Measurements from ENCODE around the gene ST6GALNAC2. TPM values are rescaled to one million over a fixed set of nuclear protein-coding genes. Genes with fewer than 3 reads are reported as not detected.
"Not testable (repeated sequence)": the region's sequence is repeated elsewhere in the genome, so short reads cannot be mapped to it uniquely, and the experiment has no call there.

The ST6GALNAC2 gene
- total RNA-seq, 1 donor from 2014 or later = not detected

GRCh38 chr17:76570457-76570856 lies 15.2 kb downstream of the ST6GALNAC2 start:
- no peak for DNase-seq

DNA sequence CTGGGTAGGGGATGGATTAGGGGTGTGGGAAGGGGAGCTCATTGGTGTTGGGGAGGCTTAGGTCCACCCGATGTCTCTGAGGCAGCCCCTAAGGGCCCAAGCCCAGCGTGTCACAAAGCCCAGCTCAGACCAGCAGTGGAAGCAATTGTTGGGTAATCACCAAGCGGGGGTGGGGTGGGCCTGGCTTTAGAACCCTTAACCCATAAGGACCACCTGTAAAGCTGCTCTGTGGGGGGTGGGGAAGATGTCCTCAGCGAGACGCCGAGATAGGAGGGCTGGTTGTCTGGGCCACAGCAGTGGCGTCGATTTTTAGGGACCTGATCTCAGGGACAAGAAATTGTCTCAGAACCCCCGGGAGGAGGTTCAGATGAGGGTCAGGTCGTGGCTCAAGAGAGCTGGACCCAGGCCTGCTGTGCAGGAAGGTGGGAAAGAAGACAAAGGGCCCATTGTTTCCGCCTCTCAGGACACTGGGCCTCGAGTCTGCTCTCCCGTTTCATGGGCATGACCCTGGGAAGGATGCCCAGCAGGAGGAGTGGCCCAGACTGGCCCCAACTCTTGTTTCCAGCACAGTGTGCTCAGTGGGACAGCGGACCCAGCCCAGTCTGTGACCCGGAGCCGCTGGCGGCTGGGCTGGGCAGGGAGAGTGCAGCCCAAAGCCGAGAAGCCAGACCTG lies 15.9 kb downstream of the ST6GALNAC2 start:
- DNase-seq = peak; percentile 45

DNA sequence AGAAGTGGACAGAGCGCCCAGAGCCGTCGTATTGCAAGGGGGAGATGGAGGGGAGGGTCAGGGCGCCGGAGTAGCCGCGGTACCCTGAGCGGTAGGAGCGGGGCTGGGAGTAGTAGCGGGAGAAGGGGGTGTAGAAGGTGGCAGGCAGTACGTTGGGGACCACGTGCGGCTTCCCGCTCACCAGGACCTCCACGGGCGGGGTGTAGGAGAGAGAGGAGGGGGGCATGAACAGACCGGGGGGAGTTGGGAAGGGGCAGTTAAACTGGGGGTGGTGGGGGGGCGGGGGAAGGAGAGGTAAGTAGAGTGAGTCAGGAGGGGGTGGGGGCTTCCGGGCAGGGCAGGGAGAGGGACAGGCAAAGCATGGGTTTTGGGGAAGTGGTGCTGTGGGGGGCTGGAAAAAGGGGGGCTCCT lies 16.8 kb downstream of the ST6GALNAC2 start:
- no peak for DNase-seq

- DNase-seq = no peak
These were observed 17.8 kb downstream of the ST6GALNAC2 start for GRCh38 chr17:76567634-76568432.

GRCh38 chr17:76566988-76567431 lies 18.6 kb downstream of the ST6GALNAC2 start:
- DNase-seq = no peak

- DNase-seq = no peak
These were observed 19.1 kb downstream of the ST6GALNAC2 start for GRCh38 chr17:76566613-76566943.

- DNase-seq = no peak
These were observed 19.7 kb downstream of the ST6GALNAC2 start for GRCh38 chr17:76565728-76566612.

GRCh38 chr17:76564991-76565727 lies 20.5 kb downstream of the ST6GALNAC2 start:
- not testable (repeated sequence) for DNase-seq

DNA sequence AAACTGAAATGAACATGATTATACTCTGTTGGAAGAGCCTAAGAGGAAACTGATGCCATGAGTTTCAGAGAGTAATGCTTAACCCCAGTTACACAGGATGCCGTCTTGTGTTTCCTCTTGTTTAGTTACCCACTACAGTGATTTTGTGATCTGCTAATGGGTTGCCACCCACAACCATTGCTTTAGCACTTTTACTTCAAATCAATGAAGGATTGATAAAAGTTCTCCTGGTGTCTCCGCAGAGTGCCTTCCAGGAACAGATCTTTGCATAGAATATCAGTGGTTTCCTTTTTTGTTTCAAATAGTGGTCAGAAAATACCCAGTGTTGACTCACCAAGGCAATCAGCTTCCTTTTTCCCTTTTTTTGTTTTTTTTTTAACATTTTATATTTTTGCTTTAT lies 22.3 kb downstream of the ST6GALNAC2 start:
- not testable (repeated sequence) for DNase-seq

DNA sequence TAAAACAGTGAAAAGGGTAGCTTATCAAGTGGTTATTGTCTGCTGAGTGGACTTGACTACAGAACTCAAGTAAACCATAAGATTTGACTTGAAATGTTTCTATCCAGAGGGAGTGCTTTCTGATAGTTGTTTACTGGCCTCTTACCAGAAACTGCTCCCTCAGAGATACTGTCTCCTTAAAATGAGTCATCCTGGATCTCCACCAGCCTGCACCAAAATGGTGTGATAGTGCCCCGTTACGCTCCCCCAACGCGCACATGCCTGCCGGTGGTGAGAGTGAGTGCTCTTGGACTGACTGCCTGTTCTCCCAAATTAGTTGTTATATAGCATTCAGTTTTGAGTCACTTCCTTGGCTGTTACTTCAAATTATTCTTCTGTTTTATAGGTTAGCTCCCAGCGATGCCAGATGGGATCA lies 22.9 kb downstream of the ST6GALNAC2 start:
- DNase-seq = peak; percentile 44

- DNase-seq = no peak
These were observed 23.8 kb downstream of the ST6GALNAC2 start for GRCh38 chr17:76561799-76562268.

DNA sequence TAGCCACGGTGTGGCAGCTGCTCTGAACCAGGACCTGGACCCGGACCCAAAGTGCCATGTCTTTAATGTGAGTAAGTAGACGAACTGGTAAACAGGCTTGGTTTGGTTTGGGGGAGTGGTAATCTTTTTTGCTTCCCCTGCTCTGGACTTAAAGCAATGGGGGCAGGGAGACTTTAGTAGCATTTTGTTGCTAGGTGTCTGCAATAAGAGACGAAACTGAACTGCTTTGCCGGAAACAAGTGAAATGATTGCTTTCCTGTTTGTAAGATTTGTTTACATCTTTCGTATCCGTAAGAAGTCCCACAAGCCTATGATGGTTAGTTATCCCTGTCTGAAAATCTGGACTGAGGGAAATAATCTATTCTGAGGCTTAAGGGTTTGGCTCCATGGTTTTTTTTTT lies 24.3 kb downstream of the ST6GALNAC2 start:
- DNase-seq = no peak

- no peak for DNase-seq
These were observed 24.8 kb downstream of the ST6GALNAC2 start for GRCh38 chr17:76560877-76561221.

- DNase-seq = no peak
These were observed 25.4 kb downstream of the ST6GALNAC2 start for GRCh38 chr17:76560036-76560876.

GRCh38 chr17:76559460-76559859 lies 26.2 kb downstream of the ST6GALNAC2 start:
- DNase-seq = not testable (repeated sequence)

GRCh38 chr17:76558198-76559095 lies 27.2 kb downstream of the ST6GALNAC2 start:
- no peak for DNase-seq

- peak; percentile 82 for DNase-seq
These were observed 28.1 kb downstream of the ST6GALNAC2 start for GRCh38 chr17:76557368-76558197.

DNA sequence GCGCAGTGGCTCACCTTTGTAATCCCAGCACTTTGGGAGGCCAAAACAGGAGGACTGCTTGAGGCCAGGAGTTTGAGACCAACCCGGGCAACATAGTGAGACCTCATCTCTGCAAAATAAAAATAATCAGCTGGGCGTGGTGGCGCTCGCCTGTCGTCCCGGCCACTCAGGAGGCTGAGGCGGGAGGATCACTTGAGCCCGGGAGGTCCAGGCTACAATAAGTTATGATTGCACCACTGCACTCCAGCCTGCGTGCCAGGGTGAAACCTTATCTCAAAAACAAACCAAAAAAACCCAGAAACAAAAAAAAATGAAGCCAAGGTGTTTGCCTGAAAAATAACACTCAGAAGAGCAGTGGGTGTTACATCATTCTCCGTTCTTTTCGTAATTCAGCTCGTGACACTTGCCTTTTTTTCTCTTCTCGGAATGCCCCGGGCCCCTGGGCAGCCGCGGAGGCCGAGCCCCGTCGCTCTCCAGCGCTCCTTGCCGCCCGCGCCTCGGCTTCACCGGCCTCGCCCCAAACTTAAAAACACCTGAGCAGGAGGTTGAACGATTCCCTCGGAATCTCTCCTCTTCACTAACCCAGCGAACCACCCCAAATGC lies 28.8 kb downstream of the ST6GALNAC2 start:
- no peak for DNase-seq

- no peak for DNase-seq
These were observed 31.5 kb downstream of the ST6GALNAC2 start for GRCh38 chr17:76554131-76554530.

Data from occipital lobe (tissue), 2 donors.